Frontal cortex (tissue), 4 donors: ENCODE measurements around the gene AFF3. TPM values are rescaled to one million over a fixed set of nuclear protein-coding genes. Genes with fewer than 3 reads are reported as not detected.

ENCODE experiments used
- DNase-seq, 2 donors: peaks; one replicate each; pipeline ENCODE4 v3.0.0; 2012; ENCODE audit warnings: low spot score in 2 of 2
- FAIRE-seq: peaks from 2 replicates; lab custom pipeline; 2012; peaks lifted over from hg19 to GRCh38; lab: Jason Lieb, UNC
- total RNA-seq: library from RNA; depleted of rRNA; stranded (reverse); fragments of >200 nt; gene quantifications from one replicate; pipeline ENCODE4 v1.2.3, GENCODE V29; 2014
- donor health status: control.
- donor health status: control.
- donor health status: control.

The AFF3 gene
- total RNA-seq, 1 donor from 2014 or later: 56.7 TPM

- DNase-seq: no peak
- no peak for FAIRE-seq
Measured at GRCh38 chr2:100017633-100018032, 124.8 kb downstream of the AFF3 start.

- DNase-seq: no peak
- FAIRE-seq: no peak
Measured at GRCh38 chr2:100016756-100017155, 125.6 kb downstream of the AFF3 start.

- DNase-seq: no peak
- no peak for FAIRE-seq
Measured at GRCh38 chr2:100015849-100016248, 126.5 kb downstream of the AFF3 start.

- no peak for FAIRE-seq
Measured at GRCh38 chr2:100013892-100014677, 128.3 kb downstream of the AFF3 start.

GRCh38 chr2:100012561-100012960 lies 129.8 kb downstream of the AFF3 start:
- no peak for FAIRE-seq
- DNase-seq: no peak

More at GRCh38 chr2:100013892-100014677, 128.3 kb downstream of the AFF3 start:
- no peak for DNase-seq

DNA sequence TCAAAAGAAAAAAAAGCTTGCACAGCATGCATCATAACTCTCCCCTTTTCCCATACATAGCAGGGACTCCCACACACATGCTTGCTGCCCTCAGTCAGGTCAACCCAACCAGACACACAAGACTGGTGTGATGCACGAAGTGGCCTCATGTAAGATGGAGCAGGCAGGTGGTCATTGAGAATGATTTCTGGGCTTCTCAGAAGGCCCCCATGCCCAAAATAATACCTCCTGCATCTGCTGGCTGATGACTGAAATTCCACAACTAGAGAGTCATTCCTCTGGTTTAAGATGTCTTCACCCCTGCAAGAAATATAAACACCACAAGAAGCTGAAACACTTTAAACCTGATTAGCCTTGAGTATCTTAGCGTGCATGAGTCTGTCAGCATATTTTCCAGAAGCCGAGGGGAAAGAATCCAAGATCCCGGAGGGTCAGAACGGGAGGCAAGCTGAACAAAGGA lies 131.1 kb downstream of the AFF3 start:
- FAIRE-seq: no peak

GRCh38 chr2:100010606-100011005 lies 131.8 kb downstream of the AFF3 start:
- FAIRE-seq (no peak), DNase-seq (no peak)

More for the DNA sequence above, 131.1 kb downstream of the AFF3 start:
- DNase-seq: no peak

DNA sequence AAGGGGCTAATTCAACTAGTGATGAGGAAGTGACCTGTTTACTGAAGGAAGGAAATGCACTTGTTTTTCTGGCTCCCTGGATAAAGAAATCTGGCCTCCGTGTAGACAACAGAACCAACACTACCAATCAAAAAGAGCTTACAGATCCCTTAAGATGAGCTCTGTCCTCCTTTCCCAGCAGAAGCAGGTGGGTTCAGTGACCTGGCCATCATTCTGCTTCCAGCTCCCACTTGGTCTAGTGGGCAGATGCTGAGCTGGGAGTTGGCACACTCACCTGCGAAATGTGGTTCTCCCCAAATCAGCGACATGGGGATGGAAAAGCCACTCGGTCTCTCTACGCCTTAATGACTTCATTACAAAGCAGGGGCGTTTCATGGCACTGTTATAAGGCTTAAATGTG lies 132.6 kb downstream of the AFF3 start:
- FAIRE-seq: no peak

GRCh38 chr2:100008956-100009355 lies 133.4 kb downstream of the AFF3 start:
- DNase-seq (no peak), FAIRE-seq (no peak)

More for the DNA sequence above, 132.6 kb downstream of the AFF3 start:
- DNase-seq: no peak

DNA sequence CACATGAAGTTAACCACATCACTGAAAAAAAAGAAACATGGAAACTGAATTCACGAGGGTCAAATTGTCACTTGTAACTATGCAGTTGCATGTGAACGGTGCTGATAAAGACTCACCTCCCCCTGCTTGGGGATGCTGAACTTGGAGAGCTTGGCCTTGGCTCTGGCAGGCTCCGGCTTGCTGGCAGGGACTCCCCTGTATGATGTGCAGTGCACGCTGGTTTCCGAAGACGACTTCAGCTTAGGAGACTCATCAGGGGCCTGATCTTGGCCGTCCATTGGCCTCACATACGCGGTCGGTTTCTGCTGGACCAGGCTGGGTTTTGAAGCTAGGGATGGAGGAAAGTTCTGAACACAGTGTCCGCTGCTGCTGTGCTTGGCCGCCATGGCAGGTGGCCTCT lies 135.9 kb downstream of the AFF3 start:
- FAIRE-seq (no peak), DNase-seq (no peak)

DNA sequence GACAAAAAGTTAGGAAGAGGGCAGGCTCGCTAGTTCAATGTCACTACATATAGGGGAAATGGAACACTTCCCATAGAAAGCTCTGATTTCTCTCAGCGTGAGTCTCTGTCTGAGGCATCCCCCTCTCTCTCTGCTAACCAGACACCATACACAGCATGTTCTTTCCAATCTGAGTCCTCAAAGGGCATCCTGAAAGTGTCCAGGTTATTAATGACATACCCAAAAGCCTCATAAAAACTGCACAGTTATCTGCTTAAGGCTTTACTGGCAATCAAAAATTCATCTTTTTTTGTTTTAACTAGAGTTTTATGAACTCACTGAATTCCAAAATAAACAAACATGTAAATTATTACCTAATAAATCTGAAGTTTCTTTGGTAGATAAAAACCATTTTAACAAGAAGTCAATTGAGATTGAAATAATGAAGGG lies 137.4 kb downstream of the AFF3 start:
- DNase-seq (no peak), FAIRE-seq (no peak)

GRCh38 chr2:100004348-100004884 lies 138.0 kb downstream of the AFF3 start:
- FAIRE-seq (no peak), DNase-seq (no peak)

DNA sequence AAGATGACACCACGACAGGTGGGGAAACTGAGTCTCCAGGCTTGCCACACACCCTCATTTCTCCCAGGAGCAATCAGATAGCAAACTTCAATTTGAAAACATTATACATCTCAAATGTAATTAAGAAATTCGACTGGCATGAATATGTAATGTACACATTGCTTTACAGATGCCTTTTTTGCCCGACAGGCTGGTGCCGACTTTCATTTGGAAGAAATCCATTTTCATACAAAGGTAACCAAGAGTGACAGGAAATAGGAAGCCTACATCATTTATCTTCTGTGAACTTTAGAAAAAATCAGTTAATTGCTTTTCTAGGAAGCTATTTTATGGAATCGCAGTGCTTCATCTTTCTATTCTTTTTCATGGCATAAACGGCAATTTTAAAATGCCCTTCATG lies 140.3 kb downstream of the AFF3 start:
- no peak for FAIRE-seq
- DNase-seq: no peak

GRCh38 chr2:100000915-100001707 lies 141.3 kb downstream of the AFF3 start:
- DNase-seq (no peak), FAIRE-seq (no peak)

DNA sequence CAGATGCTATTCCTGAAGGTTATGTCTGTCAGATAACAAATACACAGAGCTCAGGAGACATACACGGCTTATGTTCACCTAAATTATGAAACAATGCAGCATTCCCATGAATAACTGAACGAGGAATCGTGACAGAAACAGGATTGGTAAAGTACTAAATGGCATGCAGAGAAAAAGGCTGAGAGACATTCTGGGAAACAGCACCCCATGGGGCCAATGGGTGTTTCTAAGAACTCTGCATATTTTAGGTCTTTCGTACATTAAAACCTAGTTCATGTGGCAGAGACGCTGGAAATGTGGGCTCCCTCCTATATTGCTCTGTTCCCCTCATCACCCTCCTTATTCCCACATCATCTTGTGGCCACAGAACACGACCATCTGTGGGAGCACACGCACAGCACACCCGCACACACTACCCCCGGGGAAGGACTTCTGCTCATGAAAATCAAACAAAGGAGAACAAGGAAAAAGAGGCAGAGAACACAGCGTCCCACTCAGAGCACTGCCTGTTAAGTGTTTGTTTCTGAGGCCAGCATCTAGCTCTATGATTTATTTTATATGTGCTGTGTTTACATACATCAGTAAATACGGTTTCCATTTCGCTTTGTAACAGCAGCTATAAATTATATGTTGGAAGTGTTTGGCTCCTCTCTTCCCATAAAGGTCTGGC lies 143.6 kb downstream of the AFF3 start:
- FAIRE-seq (no peak), DNase-seq (no peak)

DNA sequence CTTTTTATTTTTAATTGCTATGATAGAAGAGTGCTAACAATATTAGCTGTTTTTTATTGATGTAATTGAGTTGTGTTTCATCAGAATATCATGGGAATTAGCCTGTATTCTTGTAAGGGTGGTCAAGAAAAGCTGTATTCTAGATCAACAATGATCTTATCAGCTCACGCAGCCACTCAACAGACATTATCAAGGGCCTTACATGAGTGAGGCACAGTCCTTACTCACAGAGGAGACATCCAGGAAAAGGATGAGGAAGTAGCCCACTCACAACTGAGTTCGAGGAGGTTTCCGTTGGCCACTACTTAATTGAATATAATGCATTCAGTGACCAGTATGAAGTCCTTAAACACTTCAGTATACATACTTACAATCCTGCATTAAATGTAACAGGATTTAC lies 152.5 kb downstream of the AFF3 start:
- DNase-seq: no peak
- FAIRE-seq: no peak

DNA sequence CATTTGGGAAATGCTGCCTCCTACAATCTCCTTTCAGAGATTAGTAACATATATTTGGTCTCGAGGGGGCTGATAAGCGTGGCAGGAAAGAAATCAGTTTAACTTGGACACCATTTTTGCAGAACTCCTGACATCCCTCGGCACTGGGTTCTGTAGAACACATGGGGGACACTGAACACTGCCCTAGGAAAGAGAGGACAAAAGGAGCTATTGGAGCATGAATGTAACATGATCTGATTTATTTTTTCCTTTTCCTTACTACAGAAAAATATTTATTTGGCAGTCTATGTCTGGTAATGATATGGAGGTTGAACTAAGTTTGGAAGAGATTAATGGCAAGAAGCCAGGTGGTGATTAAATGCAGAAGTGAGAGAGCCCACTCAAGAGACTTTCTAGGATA lies 153.8 kb downstream of the AFF3 start:
- FAIRE-seq (no peak), DNase-seq (no peak)

DNA sequence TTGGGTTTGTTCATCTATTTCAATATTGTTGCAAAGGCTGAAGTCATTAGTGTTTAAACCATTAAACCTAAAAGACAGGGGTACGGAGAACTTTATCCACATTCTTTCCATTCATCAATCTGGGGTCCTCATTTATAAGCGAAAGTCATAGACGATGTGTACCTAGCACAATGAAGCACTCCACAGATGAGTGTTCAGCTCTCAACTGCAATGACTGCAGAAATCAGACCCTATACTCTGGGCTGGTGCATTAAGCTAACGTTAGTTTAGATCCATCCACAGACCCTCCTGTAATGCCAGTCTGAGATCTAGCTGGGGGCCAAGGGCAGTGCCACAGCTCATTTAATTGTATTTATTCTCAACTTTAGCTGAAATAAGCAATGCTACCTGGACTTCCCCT lies 155.2 kb downstream of the AFF3 start:
- DNase-seq (no peak), FAIRE-seq (no peak)

GRCh38 chr2:99984799-99985515 lies 157.4 kb downstream of the AFF3 start:
- FAIRE-seq: no peak

GRCh38 chr2:99982744-99983143 lies 159.6 kb downstream of the AFF3 start:
- FAIRE-seq: no peak
- no peak for DNase-seq

More at GRCh38 chr2:99984799-99985515, 157.4 kb downstream of the AFF3 start:
- DNase-seq: no peak
